Measurements from ENCODE around the gene CTNNBL1.

Gene CTNNBL1

DNA sequence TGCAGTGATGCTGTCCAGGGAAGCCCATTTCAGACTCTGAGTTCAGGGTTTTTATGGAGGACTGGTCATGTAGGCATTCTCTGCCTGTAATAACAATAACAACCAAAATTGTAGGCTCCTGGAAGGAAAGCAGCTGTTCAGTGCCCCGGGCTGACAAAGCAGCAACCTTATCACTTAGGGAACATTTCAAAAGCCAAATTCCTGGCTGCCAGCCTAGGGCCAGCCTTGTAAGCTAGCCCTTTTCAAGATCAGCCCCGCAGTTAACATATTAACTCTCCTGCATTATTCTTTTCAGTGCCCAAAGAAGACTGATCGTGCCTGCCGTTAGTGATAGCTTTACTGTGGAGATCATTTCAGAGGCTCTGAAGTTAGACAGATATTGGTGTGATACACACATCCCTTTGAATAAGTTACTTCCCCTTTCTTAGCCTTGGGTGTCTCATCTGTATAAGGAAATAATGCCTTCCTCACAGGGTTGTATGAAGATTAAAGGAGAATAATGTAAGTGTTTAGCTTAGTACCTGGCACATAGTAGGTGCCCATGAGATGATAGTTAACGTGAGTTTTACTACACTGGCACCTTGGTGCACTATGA lies 44.1 kb downstream of the CTNNBL1 start:
- no peak for DNase-seq (ENCODE audit: low read depth in 4 of 4, low spot score in 1 of 4)

DNA sequence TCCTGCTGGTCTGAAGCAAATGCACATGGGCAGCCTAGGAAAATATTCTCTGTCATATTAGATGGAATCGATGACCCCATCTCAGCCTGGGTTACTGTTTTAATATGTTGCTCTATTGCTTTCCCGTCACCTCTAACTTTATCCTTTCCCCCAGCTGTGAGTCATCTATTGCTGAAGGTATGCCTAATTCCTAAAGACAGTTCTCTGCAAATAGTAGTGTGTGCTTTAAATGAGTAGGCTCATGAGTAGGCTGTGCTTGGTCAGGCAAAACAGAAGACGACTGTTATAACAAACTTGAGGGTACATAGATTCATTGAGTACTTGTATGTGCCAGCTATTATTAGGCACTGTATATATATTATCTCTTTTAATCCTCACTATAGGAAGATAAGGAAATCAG lies 47.2 kb downstream of the CTNNBL1 start:
- no peak for DNase-seq (ENCODE audit: low read depth in 4 of 4, low spot score in 1 of 4)

DNA sequence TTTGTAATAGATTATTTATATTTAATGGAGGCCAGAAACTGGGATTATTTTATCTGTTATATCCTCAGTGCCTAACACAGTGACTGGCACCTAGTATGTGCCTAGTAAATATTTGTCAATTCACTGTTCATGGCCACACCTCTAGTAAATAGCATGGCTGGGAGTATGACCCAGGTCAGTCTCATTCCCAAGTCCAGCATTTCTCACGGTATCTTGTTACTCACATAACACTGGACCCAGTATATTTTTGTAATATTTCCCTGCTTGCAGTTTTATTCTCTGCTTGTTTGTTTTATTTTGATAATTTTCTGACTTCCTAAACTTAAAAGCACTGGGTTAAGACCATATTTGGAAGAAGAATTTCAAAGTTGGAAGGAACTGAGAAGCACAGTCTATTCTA lies 47.7 kb downstream of the CTNNBL1 start:
- no peak for DNase-seq (ENCODE audit: low read depth in 4 of 4, low spot score in 1 of 4)

DNA sequence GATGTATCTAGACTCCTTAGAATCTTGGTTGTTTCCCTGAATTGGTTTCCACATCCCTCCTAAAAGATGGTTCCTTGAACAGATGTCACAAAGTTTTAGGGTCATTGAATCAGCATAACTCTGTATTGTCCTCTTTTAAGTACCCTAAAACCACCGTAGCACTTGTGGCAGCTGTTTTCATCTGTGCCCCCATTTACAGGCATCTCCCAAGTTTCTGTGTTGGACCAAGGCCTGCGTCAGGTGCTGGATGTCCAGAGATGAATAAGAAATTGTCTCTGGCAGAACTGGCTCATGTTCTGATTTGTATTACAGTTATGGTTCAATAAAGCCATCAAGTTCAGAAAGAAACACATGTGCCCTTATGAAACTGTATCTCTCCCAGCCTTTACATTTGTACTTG lies 48.3 kb downstream of the CTNNBL1 start:
- no peak for DNase-seq (ENCODE audit: low read depth in 4 of 4, low spot score in 1 of 4)

DNA sequence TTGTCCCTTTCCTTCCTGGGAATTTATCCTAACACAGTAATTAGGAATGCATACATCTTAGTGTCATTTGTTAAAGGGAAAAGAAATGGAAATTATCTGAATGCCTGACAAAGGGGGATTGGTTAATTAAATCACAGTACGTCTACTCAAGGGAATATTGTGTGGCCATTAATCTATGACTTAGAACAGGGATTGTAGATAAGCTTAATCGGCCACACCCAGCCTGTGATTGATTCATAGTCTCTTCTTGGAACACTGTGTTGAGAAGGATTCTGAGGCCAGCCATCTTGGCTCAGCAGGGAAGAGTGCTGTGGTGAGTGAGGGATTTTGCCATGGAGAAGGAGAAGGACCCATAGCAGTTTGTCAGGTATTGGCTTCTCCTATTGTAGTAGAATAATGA lies 50.5 kb downstream of the CTNNBL1 start:
- DNase-seq (ENCODE audit: low read depth in 4 of 4, low spot score in 1 of 4), result no peak

DNA sequence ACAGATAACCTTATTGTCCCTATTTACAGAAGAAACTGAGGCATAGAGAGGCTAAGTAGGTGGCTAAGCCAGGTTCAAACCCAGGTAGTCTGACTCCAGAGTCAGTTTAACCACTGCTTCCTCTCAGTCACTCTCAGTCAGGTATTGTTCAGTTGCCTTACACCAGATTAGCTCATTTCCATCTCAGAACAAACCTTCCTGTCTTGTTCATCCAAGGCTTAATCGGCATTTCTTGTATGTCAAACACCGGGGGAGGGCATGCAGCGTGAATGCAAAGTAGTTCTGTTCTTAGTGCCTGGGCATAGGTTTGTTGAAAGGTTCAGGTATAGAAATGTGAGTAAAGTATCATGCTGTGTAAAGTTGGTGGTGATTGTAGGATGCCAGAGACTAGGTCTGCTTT lies 51.7 kb downstream of the CTNNBL1 start:
- DNase-seq (ENCODE audit: low read depth in 4 of 4, low spot score in 1 of 4), result peak in 1 of 4 experiments; percentile 6

DNA sequence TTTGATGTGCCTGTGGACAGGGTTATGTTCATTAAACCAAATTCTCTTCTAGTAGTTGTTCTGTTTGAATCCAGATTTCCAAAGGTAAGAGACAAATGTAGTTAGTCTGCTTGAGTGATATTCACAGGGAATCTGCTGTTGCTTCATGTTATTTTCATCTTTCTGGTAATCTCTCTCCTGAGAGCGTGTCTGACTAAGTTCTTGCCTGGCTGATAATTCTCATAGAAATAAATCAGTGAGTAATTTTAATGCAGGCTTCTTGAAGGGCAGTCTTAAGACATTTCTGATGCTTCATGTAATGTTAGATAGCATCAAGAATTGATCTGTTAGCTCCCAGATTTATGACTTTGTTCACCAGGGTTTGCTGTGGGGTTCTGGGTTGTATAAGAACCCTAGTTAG lies 54.2 kb downstream of the CTNNBL1 start:
- no peak for DNase-seq (ENCODE audit: low read depth in 4 of 4, low spot score in 1 of 4)

DNA sequence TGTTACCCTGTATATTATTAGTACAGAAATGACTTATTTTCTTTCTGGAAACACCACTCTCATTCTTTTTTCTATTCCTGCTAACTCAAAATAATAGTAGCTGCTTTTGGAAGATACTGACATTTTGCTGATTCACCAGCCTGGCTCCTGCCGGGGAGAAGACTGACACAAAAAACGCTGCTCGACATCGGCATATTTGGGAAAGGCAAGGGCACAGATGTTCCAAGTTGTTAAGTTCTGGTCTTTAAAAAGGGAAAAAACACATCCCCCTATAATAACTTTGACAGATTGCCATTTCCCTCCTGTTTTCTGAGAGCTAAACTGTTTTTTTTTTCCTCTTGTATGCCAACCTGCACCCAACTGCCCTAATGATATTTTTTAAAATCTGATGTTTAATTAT lies 55.4 kb downstream of the CTNNBL1 start:
- DNase-seq (ENCODE audit: low read depth in 4 of 4, low spot score in 1 of 4), result no peak

DNA sequence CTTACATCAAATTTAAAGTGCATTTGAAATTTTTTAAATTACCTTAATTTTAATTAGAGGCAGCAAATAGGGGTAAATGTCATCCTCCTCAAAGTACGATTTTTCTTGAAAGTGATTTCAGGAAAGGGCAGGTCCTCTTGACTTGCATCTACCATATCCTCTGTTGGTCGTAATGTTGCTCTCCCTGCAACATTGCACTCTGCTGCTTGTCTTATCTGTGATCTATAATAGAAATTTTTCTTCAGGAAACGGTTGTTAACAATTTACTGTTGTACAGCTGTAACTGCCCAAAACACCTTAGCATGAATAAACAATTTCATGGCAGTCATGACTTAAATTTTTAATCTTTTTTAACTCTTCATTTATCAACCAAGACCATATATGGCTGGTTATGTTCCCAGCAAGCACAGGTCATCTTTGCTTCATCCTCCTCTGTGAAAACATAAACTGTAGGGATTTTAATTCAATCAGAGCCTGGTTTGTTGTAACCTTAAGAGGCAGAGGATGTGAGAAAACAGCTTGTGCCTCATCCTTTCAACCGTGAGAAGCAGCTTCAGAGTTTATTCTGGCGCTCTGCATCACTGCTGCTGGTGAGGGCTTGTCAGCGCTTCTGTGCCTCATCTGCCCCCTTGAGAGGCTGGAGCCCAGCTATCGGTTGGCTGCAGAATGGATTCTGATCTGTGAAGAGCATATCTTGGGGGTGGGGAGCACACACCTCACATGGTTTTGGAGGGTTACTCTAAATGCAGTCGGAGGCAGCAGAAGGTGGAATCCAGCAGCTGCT lies 56.0 kb downstream of the CTNNBL1 start:
- no peak for DNase-seq (ENCODE audit: low read depth in 4 of 4, low spot score in 1 of 4)

DNA sequence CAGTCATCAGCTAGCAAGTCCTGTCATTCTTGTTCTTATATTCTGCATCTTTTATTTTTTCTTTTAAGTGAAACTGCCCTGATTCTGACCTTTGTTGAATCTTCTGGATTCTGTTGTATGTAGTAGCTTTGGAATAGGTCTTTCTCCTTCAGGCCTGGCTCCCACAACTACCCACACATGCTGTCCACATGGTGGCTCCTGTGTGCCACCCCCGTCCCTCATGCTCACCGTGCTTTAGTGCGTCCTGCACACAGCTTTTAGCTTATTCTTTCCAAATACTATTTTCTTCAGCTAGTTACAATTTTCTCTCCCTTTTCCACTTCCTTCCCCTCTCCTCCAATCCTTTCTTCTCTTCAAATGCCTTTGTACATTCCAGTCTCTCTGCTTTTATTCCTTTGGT lies 61.8 kb downstream of the CTNNBL1 start:
- no peak for DNase-seq (ENCODE audit: low read depth in 4 of 4, low spot score in 1 of 4)

DNA sequence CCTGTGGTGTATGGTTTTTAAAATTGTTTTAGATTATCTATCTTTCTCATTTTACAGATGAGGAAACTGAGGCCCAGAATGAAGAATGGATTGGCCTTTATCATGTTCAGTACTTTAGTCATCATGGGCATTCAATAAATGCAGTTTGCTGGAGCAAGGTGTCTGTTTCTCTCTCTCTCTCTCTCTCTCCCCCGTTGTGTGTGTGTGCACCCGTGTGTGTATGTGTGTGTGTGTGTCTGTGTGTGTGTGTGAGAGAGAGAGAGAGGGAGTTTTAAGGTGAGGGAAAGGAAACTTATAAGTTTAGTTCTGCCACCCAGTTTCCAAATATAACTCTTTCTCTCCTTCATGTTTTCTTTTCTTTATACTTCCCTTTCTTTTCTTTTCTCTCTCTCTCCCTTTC lies 62.4 kb downstream of the CTNNBL1 start:
- DNase-seq (ENCODE audit: low read depth in 4 of 4, low spot score in 1 of 4), result no peak

DNA sequence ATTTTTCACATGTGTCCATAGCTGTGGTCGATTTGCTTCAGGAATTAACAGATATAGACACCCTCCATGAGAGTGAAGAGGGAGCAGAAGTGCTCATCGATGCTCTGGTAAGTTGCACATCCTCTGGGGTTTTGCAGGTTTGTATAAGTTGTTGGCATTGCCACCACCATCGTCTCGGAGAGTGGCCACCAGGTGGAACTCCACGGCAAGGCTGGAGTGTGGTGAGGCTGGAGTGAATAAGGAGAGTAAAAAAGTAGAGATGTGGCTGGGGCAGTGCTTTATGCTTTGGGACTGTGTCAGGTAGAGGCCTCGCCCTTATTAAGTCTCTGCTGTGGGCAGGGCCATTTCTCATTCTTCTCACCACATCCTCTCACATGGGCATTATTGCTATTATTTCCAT lies 63.7 kb downstream of the CTNNBL1 start:
- DNase-seq (ENCODE audit: low read depth in 4 of 4, low spot score in 1 of 4), result no peak

DNA sequence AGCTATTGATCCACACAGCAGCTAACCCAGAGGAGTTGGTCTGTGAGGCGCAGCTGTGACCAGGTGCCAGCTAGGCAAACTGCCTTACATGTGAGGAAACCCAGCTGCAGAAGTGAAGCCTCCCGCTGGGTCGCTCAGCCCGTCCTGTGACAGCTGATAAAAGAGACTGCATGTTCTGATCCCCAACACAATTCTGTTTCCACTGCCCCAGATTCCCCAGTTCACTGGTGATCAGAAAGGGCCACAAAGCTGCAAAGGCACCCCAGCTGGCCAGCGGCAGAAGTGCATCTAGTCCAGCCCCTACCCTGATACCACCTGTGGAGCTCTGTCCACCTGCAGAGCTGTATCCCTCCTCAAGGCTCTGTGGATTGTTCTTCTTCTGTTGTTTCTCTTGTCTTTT lies 64.5 kb downstream of the CTNNBL1 start:
- no peak for DNase-seq (ENCODE audit: low read depth in 4 of 4, low spot score in 1 of 4)

DNA sequence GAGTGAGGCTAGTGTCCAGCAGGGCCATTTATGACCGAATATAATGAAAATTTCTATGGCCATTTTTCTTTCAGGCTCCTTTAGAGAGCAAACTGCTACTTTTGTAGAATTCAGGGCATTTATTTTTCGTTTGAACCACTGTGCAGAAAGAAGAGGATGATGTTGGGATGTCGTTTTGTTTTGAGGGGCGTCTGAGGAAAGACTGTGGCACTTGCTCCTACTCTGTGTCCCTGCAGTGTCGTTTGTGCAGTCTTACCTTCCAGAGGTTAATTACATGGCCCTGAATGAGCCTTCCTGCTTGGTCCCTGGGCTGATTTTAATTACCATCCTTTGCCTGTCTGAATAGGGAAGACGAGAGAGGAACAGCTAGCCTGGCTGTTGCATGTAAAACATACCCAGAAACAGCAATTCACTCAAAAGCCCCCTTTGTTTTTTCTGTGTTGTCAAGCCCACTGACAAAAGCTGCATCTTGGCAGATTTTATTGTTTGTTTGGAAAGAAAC lies 65.3 kb downstream of the CTNNBL1 start:
- no peak for DNase-seq (ENCODE audit: low read depth in 4 of 4, low spot score in 1 of 4)

DNA sequence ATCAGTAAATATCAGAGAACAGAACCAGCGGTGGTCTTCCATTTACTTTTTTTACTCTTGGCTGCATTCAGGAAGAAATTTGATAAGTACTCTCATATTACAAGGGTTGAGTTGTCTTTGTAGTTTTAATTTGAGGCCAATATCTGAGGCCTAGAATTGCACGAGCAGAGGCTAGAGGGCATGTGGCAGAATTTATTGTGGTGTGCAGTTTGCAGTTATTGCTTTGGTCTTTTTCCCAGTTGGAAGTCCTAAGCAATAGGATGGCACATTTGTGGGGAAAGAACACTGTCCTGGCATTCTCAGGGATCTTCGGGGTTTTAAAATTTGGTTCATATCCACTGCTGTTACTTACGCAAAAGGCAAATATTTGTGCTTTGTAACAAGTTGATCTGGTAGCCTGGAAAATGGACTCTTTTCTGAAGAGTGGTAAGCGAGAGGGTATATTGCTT lies 66.0 kb downstream of the CTNNBL1 start:
- DNase-seq (ENCODE audit: low read depth in 4 of 4, low spot score in 1 of 4), result no peak

DNA sequence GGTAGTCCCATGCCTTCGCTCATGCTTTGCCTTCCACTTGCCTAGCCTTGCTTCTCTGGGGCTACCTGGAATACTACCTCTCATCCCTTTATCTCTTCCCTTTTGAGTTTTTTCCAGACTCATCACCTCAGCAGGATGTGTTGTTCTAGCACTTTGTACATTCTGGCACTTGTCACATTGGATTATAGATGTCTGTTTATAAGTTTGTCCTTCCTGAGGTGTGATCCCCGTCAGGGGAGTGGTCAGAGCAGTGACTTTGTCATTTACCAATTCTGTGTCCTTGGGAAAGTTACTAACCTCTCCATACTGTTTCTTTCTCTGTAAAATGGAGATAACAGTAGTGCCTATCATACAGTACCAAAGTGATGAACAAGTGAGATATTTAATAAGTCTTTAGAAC lies 66.5 kb downstream of the CTNNBL1 start:
- DNase-seq (ENCODE audit: low read depth in 4 of 4, low spot score in 1 of 4), result no peak

DNA sequence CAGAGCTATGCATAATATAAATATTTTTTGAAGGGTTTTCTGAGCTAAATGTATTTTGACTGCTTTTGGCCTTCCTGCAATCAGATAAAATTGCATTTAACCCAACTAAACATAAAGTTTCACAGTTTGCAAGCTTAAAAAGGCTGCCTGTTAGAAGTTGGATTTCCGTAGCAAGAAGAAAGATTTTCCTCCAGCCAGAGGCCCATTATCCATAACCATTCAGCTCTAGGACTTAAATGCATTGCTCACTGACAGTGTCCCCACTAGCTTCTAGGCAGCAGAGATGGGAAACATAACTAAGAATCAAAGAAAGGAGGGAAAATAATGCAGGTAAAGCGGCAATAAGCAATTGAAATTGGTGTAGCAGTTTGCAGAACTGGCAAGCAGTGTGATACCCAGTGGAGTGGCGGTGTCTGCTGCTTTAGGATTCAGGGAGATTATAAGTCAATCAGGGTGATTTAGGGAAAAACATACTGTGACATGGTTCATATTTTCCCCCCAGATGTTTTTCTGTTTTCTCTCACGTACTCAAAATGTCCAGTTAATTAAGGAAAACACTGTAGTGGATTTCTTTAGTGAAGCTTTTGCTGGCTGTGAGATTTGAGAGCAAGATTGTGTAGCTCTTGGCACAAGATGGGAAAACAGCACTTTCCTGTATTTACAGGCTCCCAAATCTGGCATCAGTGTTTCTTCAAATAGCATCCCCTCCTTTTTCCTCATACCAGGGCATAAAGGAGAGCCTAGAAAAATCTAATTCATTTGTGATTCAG lies 69.1 kb downstream of the CTNNBL1 start:
- DNase-seq (ENCODE audit: low read depth in 4 of 4, low spot score in 1 of 4), result no peak

DNA sequence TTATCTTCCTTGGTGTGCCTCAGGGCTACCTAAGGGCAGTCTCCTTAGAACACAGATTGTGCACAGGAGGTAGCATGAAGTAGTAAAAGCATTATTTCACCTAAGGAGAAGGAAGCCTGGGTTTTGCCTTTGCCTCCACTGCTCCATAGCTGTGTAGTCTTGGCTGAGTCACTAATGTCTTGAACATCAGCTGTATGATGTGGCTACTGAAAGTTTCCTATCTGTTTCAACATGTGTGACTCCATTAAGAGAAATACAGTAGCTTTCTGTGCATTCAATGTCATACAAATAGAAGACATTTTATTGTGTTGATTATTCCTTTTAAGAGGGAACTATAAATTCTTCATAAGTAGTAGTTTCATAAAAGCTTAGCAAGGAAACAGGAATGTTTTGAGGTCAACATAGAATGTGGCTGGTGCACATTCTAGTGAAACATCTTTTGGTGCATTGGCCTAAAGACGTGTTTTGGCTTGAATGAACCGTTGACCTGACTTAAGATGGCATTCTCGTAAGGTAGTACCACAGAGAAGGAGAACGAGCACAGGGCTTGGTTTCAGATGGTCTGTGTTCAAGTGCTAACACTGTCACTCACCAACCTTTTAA lies 70.6 kb downstream of the CTNNBL1 start:
- DNase-seq (ENCODE audit: low read depth in 4 of 4, low spot score in 1 of 4), result no peak

DNA sequence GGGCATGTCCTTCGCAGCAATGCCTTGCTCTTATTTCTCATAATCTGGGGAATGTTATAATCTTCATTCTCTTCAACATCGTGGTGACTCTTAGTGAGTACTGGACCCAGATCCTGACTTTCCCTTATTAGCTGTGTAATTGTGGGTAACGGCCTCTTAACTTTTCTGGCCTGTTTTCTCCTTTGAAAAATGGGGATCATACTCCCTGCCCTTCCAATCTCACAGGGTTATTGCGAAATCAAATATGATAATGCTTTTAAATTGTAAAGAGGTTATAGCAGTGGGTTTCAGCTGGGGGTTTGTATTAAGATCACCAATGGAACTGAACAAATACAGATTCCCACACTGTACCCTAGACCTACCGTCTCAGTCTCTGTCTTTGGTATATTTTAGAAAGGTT lies 77.1 kb downstream of the CTNNBL1 start:
- no peak for DNase-seq (ENCODE audit: low read depth in 4 of 4, low spot score in 1 of 4)

DNA sequence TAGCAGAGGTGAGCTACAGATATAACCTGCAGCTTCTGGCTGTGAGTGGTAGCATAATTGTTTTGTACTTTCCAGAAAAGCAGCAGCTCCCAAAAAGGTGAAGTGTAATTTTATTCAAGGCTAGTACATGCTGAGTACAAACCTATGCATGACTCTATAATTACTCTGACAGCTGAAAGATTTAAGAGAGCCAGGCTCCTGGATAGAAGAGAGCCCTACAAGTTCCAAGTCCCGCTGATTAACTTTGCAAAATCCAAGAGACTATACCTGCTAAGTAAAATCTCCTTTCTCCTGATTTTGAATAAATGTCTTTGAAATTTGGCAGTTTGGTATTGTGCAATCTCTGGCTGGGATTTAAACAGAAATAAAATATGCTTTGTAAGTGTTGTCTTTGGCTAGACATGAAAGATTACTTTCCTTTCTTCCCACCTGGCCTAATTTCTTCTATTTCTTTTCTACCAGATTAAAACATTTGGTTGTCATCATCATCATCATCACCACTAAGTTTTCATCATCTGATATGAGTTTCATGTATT lies 79.5 kb downstream of the CTNNBL1 start:
- no peak for DNase-seq (ENCODE audit: low read depth in 4 of 4, low spot score in 1 of 4)

DNA sequence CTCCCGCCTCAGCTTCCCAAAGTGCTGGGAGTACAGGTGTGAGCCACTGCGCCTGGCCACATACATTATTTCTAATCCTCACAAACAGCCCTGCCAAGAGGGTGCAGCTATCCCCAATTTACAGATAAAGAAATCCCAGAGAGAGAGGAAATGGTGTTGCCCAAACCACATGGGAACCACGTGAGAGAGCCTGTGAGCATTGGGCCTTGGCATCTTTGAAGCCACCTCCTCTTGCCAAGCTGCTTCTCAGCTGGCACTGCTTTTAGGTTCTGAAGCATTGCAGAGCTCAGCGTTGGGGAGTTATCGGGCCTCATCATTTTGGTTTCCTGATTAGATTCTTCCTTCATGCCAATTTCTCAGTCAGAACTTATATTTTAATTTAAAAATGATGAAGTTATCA lies 80.3 kb downstream of the CTNNBL1 start:
- DNase-seq (ENCODE audit: low read depth in 4 of 4, low spot score in 1 of 4), result no peak

Data from stimulated activated CD4-positive, alpha-beta T cell treated with anti-CD3 and anti-CD28 coated beads, Interleukin-1b, Interleukin-23, amount 100 ng/mL, for 24 hours (primary cell).